Measurements from ENCODE around the gene SMIM20.

The SMIM20 gene

DNA sequence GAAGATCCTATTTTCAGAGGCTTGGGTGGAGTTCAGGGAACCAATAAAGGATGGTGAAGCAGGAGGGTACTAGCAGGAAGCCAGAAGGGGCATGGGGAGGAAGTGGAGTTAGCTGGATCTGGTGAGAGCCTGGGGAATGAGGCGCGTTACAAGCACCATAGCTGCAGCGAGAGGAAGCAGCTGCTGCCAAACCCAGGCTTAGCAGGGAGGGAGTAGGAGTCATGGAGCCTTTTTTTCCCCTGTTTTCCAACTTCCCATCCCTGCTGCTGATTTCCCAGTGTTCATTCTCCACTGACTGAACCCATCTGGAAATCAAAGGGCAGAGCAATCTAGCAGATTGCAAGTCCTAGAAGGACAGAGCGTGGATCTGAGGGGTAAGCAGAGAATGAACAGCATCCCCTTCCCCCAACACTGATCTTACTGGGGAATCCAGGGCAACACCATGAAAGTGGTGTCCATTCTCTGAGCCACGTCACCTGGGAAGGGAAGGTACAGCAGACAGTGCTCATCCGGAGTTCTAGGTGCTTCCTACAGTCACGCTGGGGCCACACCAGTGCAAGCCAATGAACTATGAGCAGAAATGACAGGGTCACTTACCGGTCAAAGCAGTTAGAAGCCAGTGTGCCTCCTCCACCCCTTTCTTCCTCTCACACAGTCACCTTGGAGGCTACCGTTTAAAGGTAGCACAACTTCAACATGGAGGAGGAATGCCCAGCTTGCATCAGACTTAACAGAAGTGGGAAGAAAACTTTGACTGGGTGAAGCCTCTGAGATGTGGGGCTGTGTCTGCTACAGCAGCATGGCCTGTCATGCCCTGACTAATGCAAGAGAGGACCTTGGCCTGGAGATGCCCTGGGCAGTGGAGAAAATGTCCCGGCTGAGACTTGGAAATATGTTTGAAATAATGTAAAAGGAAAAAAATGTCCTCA is 36.7 kb downstream of the SMIM20 start:
- FAIRE-seq: no peak
- no peak for DNase-seq (ENCODE audit: extremely low spot score, insufficient read length, low read depth)

DNA sequence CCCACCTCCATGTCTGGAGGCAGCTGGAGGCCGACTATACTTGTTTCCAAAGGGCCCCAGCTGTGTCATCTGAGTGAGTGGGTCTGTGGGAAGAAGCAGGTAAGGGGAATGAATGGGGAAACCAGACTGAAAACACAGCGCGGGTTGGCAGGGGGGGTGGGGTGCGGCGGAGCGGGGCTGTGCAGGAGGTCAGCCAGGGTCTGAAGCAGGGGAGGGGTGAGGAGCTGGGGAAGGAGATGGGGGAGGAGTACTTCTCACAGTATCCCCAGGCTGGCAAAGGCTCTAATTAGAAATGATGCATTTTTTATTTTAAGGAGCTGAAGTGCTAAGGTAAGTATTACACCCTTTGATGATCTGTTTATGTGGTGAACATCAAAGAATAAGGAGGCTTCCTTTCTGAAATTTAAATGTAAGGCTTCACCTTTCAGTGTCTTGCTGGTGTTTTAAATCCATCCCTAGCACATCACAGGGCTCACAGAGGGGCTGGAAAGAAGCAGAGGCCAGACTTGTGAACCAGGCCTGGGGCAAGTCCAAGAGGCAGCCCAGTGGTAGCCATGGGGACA is 37.5 kb downstream of the SMIM20 start:
- no peak for FAIRE-seq
- DNase-seq (ENCODE audit: extremely low spot score, insufficient read length, low read depth): no peak

DNA sequence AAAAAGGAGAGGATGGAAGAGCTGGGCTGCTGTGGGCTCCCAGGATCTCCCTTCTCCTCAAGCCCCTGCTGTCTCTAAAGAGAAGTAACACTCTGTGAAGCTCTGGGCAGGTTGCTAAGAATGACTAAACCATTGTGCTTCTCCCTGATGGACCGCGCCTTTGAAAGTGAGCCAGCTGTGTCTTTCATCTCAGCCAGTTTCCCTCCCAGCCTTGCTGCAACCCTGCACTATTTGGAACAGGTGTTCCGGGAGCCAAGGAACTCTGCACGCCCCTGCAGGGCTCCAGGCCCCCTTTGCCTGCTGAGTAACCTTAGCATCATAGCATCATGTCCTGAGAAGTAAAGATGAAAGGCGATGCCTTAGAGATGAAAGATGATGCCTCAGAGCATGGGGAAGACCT is 39.7 kb downstream of the SMIM20 start:
- DNase-seq (ENCODE audit: extremely low spot score, insufficient read length, low read depth) (no peak), FAIRE-seq (no peak)

DNA sequence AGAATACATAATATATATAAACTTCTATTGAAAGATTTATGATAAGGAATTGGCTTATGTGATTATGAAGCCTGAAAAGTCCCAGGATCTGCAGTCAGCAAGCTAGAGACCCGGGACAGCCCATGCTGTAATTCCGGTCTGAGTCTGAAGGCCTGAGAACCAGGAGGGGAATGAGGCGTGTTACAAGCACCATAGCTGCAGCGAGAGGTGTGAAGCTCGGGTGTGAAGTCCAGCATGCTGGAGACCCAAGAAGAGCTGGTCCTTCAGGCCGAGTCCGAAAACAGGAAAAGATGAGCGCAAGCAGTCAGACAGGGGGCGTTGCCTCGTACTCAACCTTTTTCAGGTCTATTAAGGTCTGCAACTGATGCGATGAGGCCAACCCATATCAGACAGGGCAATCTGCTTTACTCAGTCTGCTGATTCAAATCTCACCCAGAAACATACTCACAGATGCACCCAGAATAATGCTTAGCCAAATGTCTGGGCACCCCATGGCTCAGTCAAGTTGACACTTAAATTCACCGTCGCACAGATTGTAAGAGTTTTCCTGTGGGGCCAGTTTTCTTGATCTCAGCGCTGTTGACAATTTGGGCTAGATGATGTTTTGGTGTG is 40.4 kb downstream of the SMIM20 start:
- FAIRE-seq (no peak), DNase-seq (ENCODE audit: extremely low spot score, insufficient read length, low read depth) (no peak)

DNA sequence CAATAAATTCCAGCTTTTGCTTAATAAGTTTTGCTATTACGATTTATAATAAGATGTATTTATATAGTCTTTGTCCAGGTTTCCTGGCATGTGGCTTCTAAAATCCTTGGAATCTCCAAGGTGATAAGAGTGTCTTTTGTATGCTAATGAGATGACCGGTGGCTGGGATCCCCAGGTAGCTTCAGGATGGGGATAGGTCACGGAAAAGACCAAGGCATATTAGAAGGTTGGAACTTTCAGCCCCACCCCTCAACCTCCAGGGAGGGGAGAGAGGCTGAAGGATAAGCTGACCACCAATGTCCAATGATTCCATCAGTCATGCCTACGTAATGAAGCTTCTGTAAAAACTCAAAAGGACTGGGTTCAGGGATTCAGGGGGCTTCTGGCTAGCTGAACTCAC is 41.7 kb downstream of the SMIM20 start:
- no peak for DNase-seq (ENCODE audit: extremely low spot score, insufficient read length, low read depth)
- no peak for FAIRE-seq

DNA sequence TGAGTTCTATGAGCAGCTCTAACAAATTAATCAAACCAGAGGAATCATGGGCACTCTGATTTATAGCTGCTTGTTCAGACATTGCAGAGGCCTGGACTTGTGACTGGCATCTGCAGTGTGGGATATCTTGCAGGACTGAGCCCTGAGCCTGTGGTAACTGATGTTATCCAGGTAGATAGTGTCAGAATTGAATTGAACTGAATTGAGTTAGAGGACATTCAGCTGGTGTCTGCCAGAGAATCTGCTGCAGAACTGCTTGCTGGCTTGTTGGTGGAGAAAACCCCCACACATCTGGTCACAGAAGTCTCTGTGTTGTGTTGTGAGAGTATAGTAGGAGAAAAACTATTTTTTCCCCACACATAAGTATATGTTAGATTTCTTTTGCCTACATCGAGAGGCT is 42.2 kb downstream of the SMIM20 start:
- no peak for DNase-seq (ENCODE audit: extremely low spot score, insufficient read length, low read depth)
- FAIRE-seq: no peak

DNA sequence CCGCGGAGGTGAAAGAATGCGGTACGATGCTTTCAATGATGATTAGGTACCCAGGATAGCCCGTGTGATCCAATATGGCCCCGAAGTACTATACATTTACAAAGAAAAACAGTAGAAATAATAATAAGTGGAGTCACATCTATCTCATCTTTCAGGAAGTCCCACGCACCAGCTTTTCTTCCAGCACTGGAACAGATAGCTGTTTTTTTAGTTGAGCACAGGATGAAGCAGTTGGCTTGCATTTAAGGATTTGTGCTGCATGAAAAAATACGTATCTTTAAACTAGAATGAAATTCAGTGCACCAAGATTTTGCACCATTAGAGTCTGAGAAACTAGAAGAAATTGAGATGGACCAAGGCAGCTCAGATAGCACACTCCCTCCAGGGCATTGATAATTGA is 44.1 kb downstream of the SMIM20 start:
- FAIRE-seq: no peak
- DNase-seq (ENCODE audit: extremely low spot score, insufficient read length, low read depth): no peak

DNA sequence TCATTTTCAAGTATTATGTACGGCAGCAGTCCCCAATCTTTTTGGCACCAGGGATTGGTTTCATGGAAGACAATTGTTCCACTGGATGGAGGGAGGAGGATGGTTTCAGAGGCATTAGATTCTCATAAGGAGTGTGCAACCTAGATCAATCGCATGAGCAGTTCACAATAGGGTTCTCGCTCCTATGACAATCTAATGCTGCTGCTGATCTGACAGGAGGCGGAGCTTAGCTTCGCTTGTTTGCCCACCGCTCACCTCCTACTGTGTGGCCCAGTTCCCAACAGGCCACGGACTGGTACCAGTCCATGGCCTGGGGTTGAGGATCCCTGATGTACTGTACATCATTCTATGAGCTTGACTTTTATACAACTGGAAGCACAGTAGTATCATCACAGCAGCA is 48.4 kb downstream of the SMIM20 start:
- no peak for FAIRE-seq
- DNase-seq (ENCODE audit: extremely low spot score, insufficient read length, low read depth): no peak

DNA sequence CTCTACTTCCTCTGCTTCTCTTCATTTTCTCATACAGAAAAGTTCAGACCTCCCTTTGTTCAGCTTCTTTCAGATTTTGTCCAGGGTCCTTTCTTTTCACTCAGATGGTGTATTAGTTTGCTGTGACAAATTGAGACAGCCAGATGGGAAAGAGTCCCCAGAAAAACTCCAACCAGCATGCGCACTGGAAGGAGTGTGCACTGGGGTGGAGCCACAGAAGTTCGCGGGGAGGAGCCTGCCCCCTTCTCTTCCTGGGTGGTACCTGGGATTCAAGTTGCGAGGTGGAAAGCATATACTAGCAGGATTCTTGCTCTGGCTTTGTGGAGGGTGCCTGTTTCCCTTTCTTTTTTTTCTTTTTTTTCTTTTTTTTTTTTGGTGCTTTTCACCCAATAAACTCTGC is 51.6 kb downstream of the SMIM20 start:
- DNase-seq (ENCODE audit: extremely low spot score, insufficient read length, low read depth) (no peak), FAIRE-seq (no peak)

DNA sequence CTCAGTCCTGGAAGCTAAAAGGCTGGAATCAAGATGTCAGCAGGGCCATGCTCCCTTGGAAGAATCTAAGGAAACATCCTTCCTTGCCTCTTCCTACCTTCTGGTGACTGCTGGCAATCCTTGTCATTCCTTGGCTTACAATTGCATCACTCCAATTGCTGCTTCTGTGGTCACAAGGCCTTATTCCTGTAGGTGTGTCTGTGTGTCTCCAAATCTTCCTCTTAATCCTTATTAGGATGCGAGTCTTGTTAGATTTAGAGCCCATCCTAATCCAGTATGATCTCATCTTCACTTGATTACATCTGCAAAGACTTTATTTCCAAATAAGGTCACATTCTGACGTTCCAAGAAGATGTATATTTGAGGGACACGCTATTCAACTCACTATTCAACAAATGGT is 52.2 kb downstream of the SMIM20 start:
- DNase-seq (ENCODE audit: extremely low spot score, insufficient read length, low read depth) (no peak), FAIRE-seq (no peak)

DNA sequence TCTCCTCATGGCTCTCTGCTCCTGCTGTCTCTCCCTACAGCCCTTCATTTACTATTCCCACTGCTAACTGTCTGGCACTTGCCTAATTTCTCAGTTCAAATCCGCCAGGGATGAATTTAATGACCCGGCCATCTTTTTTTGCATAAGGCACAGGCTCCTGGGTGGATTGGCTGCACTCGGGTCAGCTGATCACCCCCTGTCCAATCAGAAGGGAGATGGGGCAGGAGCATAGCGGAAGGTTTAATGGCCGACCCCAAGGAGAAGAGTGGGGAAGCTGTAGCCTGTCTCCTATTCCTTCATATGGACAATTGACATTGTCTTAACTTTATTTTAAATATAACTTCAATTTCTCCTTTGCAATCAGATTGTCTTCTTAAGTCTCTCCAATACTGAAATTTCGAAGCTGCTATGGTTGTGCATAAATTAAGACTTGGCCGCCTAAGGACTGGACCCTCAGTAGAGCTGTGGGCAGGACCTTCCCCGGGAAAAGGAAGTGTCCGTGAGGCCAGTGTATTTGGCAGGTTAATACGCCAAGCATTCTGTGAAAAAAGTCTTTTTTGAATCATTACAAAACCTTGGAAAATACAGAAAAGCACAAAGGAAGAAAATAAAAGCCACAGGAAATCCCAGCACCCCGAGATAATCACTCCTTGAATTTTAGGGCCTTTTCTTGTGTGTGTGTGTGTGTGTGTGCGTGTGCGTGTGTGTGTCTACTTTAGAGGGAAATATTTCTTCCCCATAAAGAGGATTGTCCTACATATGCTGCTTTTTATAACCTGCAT is 55.5 kb downstream of the SMIM20 start:
- no peak for DNase-seq (ENCODE audit: extremely low spot score, insufficient read length, low read depth)
- no peak for FAIRE-seq

DNA sequence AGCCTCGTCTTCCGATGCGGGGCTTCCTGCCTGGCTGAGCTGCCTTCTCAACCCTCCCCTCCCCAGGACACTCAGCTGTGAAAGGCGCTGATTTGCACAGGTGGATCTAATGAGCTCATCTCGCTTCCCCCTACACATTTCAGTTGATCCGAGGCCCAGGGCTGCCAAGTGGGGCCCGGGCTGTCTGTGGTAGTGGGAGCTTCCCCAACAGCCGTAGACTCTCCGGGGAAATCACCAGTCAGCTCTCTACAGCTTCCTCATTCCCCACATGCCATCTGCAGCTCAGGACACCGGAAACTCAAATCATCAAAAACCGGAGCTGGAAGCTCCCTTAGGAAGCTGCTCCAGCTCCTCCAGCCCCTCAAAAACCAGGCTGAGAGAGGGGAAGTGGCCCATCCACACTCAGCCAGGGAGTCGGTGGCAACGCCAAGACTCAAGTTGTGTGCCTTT is 56.2 kb downstream of the SMIM20 start:
- FAIRE-seq (no peak), DNase-seq (ENCODE audit: extremely low spot score, insufficient read length, low read depth) (no peak)

DNA sequence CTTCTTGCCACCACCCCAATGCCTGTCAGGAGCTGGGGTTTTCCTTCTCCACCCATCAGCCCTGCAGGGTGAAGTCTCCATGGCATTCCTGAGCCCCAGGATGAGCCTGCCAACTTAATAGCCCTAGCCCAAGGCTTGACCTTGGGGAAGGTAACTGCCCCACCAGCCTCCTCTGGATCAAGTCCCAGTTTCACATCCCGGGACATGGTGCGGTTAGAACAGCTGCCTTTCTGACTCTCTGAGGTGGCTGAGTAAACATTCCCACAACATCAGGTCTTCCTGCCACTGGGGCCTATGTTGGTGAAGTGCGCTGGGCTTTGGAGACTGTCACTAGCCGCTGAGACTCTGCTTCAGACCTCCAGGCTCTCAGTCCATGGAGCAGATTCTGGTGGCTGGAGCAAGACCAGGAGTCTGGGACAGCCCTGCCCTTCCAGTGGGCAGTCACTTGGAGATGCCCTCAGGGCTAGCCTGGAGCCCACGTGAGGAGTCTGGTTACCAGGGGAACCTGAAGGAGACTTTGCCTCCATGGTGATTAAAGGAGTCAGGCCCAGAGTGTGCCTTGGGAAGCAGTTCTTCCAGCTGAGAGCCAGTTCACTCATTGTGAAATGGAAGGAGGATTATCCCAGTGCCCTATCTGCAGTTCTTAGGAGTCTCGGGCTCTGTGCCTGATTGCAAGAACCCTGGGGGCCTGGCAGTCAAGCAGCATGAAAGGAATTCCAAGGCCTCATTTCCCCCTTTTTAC is 56.8 kb downstream of the SMIM20 start:
- no peak for DNase-seq (ENCODE audit: extremely low spot score, insufficient read length, low read depth)
- no peak for FAIRE-seq

DNA sequence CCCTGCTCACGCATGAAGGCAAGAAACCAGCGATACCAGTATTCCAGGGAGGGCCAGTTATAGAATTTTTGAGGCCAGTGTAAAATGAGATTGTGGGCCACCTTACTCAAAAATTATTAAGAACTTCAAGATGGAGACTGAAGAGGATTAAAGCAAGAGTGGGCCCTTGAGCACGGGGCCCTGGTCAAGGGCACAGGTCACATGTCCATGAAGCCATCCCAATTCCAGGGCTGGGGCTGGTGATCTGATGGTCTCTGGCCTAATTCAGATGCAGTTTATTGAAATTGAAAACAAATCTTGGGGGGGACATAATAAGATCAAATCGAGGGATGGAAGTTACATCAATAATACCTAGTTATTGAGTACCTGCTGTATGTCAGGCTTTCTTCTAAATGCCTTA is 58.3 kb downstream of the SMIM20 start:
- DNase-seq (ENCODE audit: extremely low spot score, insufficient read length, low read depth): no peak
- FAIRE-seq: no peak

DNA sequence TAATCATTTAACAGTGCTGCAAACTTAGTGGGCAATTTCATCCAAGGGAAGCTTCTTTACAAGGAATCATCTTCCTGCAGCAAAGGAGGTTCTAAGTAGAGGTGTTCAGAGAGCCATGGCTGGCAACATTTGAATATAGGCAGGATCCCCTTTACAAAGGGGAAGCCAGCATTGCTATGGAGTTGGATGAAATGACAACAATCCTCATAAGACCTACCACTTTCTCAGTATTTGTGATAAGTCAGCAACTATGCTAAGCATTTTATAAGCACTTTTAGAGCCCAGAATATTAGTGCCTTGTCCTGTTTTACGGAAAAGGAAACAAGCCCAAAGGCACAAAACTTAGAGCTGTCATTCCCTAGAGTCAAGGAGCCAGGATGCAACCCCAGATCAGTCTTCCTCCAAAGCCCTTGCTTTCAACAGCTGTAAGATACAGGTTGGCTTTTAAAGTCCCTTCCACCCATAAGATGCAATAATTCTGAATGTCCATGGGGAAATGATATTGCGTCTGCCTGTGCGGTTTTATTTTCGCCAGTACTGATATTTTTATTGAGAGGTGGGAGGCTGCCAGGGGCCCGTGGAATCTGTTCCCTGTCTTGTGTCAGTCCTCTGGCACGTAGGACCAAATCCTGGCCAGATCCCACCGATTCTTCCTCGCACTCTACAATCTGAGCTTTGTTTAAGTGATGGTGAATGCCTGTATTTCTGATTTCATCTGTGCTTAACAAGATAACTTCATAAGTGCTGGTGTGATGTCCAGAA is 59.1 kb downstream of the SMIM20 start:
- FAIRE-seq (no peak), DNase-seq (ENCODE audit: extremely low spot score, insufficient read length, low read depth) (no peak)

DNA sequence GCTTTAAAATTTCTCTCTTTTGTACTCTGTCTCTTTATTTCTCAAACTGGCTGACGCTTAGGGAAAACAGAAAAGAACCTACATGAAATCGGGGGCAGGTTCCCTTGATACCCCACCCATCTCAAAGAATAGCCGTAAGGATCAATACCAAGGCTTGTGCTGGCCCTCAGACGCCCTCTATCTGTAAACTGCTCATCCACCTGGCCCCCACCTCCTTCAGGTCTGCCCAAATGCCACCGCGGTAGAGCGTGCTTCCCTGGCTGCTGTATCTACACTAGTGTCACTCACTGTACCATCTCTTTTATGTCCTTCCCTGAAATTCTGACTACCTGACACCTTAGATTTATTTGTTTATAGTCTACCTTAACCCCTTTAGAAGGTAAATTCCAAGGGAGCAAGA is 62.8 kb downstream of the SMIM20 start:
- no peak for FAIRE-seq

DNA sequence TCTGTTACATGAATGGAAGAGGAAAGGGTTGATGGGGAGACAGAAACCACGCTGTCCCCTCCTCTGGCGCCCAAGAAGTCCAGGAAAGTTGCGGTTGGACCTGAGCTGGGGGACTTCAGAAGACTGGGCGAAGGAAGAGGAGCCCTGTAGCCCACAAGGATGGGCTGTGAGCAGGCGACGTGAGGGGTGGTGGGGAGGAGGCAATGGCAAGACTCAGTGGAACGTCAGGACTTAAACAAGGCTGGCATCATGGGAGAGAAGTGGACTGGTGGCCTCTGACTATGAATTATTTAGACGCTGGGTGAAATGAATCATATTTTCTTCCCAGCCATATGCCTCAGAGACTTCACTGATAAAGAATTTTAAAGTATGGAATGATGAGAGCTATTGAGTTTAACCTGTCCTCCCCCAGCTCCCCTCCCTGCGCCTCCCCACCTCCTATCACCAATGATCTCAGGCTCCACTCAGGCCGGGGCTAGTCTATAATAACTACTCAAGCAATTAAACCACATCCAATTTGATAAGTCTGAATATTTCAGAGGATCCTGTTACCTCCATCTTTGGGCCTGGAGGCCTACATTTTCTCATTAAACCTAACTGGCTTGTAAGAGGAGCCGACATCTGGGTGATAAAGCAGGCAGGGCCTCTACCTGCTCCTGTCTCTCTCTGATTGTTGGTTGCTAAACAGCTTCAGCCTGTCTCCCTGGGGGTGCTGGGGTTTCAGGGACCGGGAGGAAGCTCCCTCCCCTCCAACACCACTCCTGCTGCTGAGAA is 63.6 kb downstream of the SMIM20 start:
- FAIRE-seq (no peak), DNase-seq (ENCODE audit: extremely low spot score, insufficient read length, low read depth) (no peak)

More for the DNA sequence above, 62.8 kb downstream of the SMIM20 start:
- no peak for DNase-seq (ENCODE audit: extremely low spot score, insufficient read length, low read depth)

DNA sequence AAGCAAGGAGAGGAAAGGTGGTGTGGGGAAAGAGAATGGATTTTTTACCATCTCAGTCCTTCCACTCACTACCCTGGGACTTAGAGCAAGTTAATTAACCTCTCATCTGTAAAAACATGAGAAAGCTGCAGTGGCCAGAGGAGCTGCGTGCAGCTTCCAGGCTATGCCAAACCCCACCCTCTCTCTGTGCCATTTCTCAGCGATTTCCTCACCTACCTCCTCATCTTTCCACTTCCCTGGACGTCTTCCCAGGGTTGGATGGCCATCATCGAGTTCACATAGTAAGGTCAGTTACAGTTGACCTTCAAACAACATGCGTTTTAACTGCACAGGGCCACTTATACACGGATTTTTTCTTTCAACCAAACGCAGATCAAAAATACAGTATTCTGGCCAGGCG is 64.3 kb downstream of the SMIM20 start:
- no peak for FAIRE-seq

More for the DNA sequence above, 64.3 kb downstream of the SMIM20 start:
- DNase-seq (ENCODE audit: extremely low spot score, insufficient read length, low read depth): no peak
